ENCODE measurements around the gene MAMDC2.

Gene MAMDC2

DNA sequence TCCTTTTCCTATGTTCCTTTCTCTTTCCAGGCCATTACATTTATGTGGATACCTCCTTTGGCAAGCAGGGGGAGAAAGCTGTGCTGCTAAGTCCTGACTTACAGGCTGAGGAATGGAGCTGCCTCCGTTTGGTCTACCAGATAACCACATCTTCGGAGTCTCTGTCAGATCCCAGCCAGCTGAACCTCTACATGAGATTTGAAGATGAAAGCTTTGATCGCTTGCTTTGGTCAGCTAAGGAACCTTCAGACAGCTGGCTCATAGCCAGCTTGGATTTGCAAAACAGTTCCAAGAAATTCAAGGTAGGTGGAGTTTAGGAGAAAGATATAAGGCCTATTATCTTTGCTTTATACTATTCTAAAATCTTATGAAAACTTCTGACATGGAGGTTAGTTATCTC lies 64.5 kb downstream of the MAMDC2 start:
- Histone ChIP-seq H3K36me3 (ENCODE audit: low read length) (no peaks in the 10 kb centered on the region), H3K9me2 (replicated peaks; ENCODE audit: insufficient read depth, low read length) (no peaks in the 10 kb centered on the region), H3K9ac (ENCODE audit: low read length) (no peak overlapping the region), H4K20me1 (ENCODE audit: low read depth, low read length) (no peaks in the 10 kb centered on the region), H3K27ac (ENCODE audit: low read depth, low read length) (no peak overlapping the region), H3K27me3 (ENCODE audit: low read length) (no peaks in the 10 kb centered on the region), H2AFZ (ENCODE audit: low read depth, low read length, severe bottlenecking) (no peak overlapping the region), H3K4me3 (ENCODE audit: insufficient read depth, low read length, poor library complexity, severe bottlenecking) (no peak overlapping the region), H3K9me3 (ENCODE audit: insufficient read depth, low read length) (no peaks in the 10 kb centered on the region), H3K4me2 (ENCODE audit: low read depth, low read length, poor library complexity, severe bottlenecking) (no peak overlapping the region), H3F3A (ENCODE audit: insufficient read depth) (no peaks in the 10 kb centered on the region), H3K79me2 (ENCODE audit: insufficient read depth, low read length) (no peaks in the 10 kb centered on the region)
- TF ChIP-seq, protein P1, sequence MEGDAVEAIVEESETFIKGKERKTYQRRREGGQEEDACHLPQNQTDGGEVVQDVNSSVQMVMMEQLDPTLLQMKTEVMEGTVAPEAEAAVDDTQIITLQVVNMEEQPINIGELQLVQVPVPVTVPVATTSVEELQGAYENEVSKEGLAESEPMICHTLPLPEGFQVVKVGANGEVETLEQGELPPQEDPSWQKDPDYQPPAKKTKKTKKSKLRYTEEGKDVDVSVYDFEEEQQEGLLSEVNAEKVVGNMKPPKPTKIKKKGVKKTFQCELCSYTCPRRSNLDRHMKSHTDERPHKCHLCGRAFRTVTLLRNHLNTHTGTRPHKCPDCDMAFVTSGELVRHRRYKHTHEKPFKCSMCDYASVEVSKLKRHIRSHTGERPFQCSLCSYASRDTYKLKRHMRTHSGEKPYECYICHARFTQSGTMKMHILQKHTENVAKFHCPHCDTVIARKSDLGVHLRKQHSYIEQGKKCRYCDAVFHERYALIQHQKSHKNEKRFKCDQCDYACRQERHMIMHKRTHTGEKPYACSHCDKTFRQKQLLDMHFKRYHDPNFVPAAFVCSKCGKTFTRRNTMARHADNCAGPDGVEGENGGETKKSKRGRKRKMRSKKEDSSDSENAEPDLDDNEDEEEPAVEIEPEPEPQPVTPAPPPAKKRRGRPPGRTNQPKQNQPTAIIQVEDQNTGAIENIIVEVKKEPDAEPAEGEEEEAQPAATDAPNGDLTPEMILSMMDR (IDR thresholded peaks at IDR 0.05; ENCODE audit: insufficient read depth, low read length, poor library complexity, severe bottlenecking), result no peak
- TF ChIP-seq EZH2phosphoT487 (conservative IDR thresholded peaks at IDR 0.05; ENCODE audit: low read length), result no peak

DNA sequence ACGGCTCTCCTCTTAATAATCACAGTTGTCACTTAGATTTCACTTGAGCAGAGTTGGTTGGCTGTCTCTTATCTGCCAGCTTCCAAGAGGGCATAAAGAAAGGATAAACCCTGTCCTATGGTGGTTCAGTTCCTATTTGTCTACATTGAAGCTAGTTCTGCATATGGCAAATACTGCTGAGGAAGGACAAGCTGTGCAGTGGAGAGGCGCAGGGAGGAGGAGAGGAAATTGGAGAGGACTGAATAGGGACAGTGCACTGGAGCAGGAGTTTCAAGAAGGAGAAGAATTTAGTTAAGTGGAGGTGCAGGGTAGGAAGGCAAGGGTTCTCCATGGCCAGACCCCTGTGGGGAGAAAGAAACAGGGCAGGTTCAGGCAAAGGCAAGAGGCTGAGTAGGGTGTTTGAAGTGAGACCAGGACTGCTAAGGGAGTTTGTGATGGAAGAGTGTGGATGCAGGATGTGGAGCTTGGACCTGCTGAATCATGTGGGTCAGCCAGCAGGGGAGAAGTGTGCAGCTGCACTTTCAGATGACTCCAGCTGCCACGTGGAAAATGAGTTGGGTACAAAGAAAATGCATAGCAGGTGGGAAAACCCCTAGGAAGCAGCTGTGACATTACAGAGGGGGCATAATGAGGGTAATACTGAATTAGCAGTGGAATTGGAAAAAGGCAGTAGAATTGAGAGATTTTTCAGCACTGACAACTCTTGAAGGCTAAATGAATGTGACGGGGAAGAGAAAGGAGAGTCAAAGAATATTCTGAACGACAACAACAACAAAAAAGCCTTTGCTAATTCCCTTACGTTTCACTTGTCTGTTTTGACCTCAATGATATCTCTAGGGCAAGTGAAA lies 66.8 kb downstream of the MAMDC2 start:
- H3K36me3 ChIP-seq (ENCODE audit: low read length), result no peaks in the 10 kb centered on the region
- no peaks in the 10 kb centered on the region for H3F3A ChIP-seq (ENCODE audit: insufficient read depth)
- H3K27me3 ChIP-seq (ENCODE audit: low read length), result no peaks in the 10 kb centered on the region
- H2AFZ ChIP-seq (ENCODE audit: low read depth, low read length, severe bottlenecking), result no peak overlapping the region
- no peak overlapping the region for H3K4me3 ChIP-seq (ENCODE audit: insufficient read depth, low read length, poor library complexity, severe bottlenecking)
- H3K79me2 ChIP-seq (ENCODE audit: insufficient read depth, low read length), result no peaks in the 10 kb centered on the region
- H3K9me3 ChIP-seq (ENCODE audit: insufficient read depth, low read length), result no peaks in the 10 kb centered on the region
- H3K9ac ChIP-seq (ENCODE audit: low read length), result no peak overlapping the region
- TF ChIP-seq, protein P1 (IDR thresholded peaks at IDR 0.05; ENCODE audit: insufficient read depth, low read length, poor library complexity, severe bottlenecking), result no peak
- no peak for TF ChIP-seq EZH2phosphoT487 (conservative IDR thresholded peaks at IDR 0.05; ENCODE audit: low read length)
- no peak overlapping the region for H3K4me2 ChIP-seq (ENCODE audit: low read depth, low read length, poor library complexity, severe bottlenecking)
- no peaks in the 10 kb centered on the region for H3K9me2 ChIP-seq (replicated peaks; ENCODE audit: insufficient read depth, low read length)
- H3K27ac ChIP-seq (ENCODE audit: low read depth, low read length), result no peak overlapping the region
- no peaks in the 10 kb centered on the region for H4K20me1 ChIP-seq (ENCODE audit: low read depth, low read length)

DNA sequence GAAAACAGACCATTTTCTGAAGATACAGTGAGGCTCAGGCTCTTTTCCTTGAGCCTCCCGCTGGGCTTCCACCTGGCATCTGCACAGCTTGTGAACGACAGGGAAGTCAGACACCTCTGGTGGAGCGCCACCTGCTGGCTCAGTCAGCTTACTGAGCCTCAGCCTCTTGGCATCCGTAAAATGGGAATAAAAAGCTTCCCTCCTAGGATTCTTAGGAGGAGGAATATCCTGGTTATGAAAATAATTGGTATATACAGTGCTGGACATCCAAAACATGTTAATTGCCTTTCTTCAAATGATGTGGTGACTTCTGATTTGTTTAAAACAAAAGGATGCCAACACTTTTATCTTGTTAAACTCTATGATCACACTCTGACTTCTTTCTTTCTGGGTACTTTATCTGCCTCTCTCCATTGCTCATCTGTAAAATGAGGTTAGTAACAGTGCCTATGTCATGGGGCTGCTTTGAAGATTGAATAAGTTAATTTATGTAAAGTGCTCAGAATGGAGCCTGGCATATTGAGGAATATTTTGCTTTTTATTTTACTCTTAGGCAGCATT lies 67.5 kb downstream of the MAMDC2 start:
- TF ChIP-seq, protein P1 (IDR thresholded peaks at IDR 0.05; ENCODE audit: insufficient read depth, low read length, poor library complexity, severe bottlenecking), result peak; percentile 73
- no peak for TF ChIP-seq EZH2phosphoT487 (conservative IDR thresholded peaks at IDR 0.05; ENCODE audit: low read length)
- Histone ChIP-seq H3K27me3 (ENCODE audit: low read length) (no peaks in the 10 kb centered on the region), H3K27ac (ENCODE audit: low read depth, low read length) (no peak overlapping the region), H3K4me3 (ENCODE audit: insufficient read depth, low read length, poor library complexity, severe bottlenecking) (no peak overlapping the region), H2AFZ (ENCODE audit: low read depth, low read length, severe bottlenecking) (no peak overlapping the region), H3K4me2 (ENCODE audit: low read depth, low read length, poor library complexity, severe bottlenecking) (no peak overlapping the region), H3K9me3 (ENCODE audit: insufficient read depth, low read length) (no peaks in the 10 kb centered on the region), H4K20me1 (ENCODE audit: low read depth, low read length) (no peaks in the 10 kb centered on the region), H3K79me2 (ENCODE audit: insufficient read depth, low read length) (no peaks in the 10 kb centered on the region), H3F3A (ENCODE audit: insufficient read depth) (no peaks in the 10 kb centered on the region), H3K9ac (ENCODE audit: low read length) (no peak overlapping the region), H3K36me3 (ENCODE audit: low read length) (no peaks in the 10 kb centered on the region), H3K9me2 (replicated peaks; ENCODE audit: insufficient read depth, low read length) (no peaks in the 10 kb centered on the region)
